ENCODE results near the gene FNIP2. TPM values are rescaled to one million over a fixed set of nuclear protein-coding genes. Genes with fewer than 3 reads are reported as not detected.
A peak's percentile ranks its signal among the peaks of the same experiment; 100 is the strongest.
"Not testable (repeated sequence)": the region's sequence is repeated elsewhere in the genome, so short reads cannot be mapped to it uniquely, and the experiment has no call there.

FNIP2 gene
- total RNA-seq, 1 experiment from 2014 or later: 15.8 TPM

GRCh38 chr4:158875455-158875854 is 106.6 kb downstream of the FNIP2 start:
- no peaks in the 10 kb centered on the region for H3K36me3 ChIP-seq (ENCODE audit: control insufficient read depth, insufficient read depth, low read length)
- Mint-ChIP-seq H3K9me3 (ENCODE audit: unreplicated experiment) (peaks cover 12% of the 10 kb centered on the region), H3K27ac (ENCODE audit: unreplicated experiment) (no peak overlapping the region), H3K4me3 (ENCODE audit: unreplicated experiment) (no peak overlapping the region), H3K27me3 (ENCODE audit: insufficient read depth, unreplicated experiment) (no peaks in the 10 kb centered on the region), H3K4me1 (ENCODE audit: low read depth, unreplicated experiment) (peaks cover 18% of the 10 kb centered on the region), H3K36me3 (ENCODE audit: insufficient read depth, unreplicated experiment) (peaks cover 15% of the 10 kb centered on the region)
- intact Hi-C loops (cut with micrococcal nuclease; ENCODE audit: unreplicated experiment): no loop called here
- H3K4me3 ChIP-seq (ENCODE audit: low read depth, low read length): no peak overlapping the region
- ChIA-PET CTCF (no interaction called here), POLR2A (no interaction called here)
- H3K9me3 ChIP-seq: no peaks in the 10 kb centered on the region
- BruUV-seq (replicated peaks): no TSS peak
- DNase-seq: no peak
- no peaks in the 10 kb centered on the region for H3K27me3 ChIP-seq (replicated peaks; ENCODE audit: control insufficient read depth, insufficient read depth, low read length)
- peaks cover 17% of the 10 kb centered on the region for H3K4me1 ChIP-seq
- no peak for TF ChIP-seq CTCF (IDR thresholded peaks at IDR 0.05; ENCODE audit: insufficient read depth in 1 of 2, low read depth in 1 of 2, low read length in 1 of 2, severe bottlenecking in 1 of 2, unreplicated experiment in 1 of 2)

GRCh38 chr4:158877069-158877468 is 108.2 kb downstream of the FNIP2 start:
- DNase-seq: no peak
- no peaks in the 10 kb centered on the region for H3K27me3 ChIP-seq (replicated peaks; ENCODE audit: control insufficient read depth, insufficient read depth, low read length)
- CTCF ChIA-PET: no interaction called here
- Mint-ChIP-seq H3K36me3 (ENCODE audit: insufficient read depth, unreplicated experiment) (peaks cover 10% of the 10 kb centered on the region), H3K4me1 (ENCODE audit: low read depth, unreplicated experiment) (peaks cover 18% of the 10 kb centered on the region), H3K27ac (ENCODE audit: unreplicated experiment) (no peak overlapping the region), H3K9me3 (ENCODE audit: unreplicated experiment) (peaks cover 12% of the 10 kb centered on the region), H3K4me3 (ENCODE audit: unreplicated experiment) (no peak overlapping the region), H3K27me3 (ENCODE audit: insufficient read depth, unreplicated experiment) (no peaks in the 10 kb centered on the region)
- H3K9me3 ChIP-seq: no peaks in the 10 kb centered on the region
- no peak overlapping the region for H3K4me3 ChIP-seq (ENCODE audit: low read depth, low read length)
- no peak for TF ChIP-seq CTCF (IDR thresholded peaks at IDR 0.05; ENCODE audit: insufficient read depth in 1 of 2, low read depth in 1 of 2, low read length in 1 of 2, severe bottlenecking in 1 of 2, unreplicated experiment in 1 of 2)
- intact Hi-C loops (cut with micrococcal nuclease; ENCODE audit: unreplicated experiment): no loop called here
- BruUV-seq (replicated peaks): no TSS peak
- H3K36me3 ChIP-seq (ENCODE audit: control insufficient read depth, insufficient read depth, low read length): no peaks in the 10 kb centered on the region
- peaks cover 17% of the 10 kb centered on the region for H3K4me1 ChIP-seq
- POLR2A ChIA-PET: interaction anchor here (0.6 kb wide), 1 partner anchor 284 kb away, joined by 3 read pairs; no protein-coding TSS in a partner anchor

GRCh38 chr4:158882142-158882541 is 113.3 kb downstream of the FNIP2 start:
- H3K27me3 Mint-ChIP-seq (ENCODE audit: insufficient read depth, unreplicated experiment); H3K9me3 ChIP-seq; H3K27ac Mint-ChIP-seq (ENCODE audit: unreplicated experiment); DNase-seq; BruUV-seq (replicated peaks); intact Hi-C loops (cut with micrococcal nuclease; ENCODE audit: unreplicated experiment); CTCF ChIA-PET; H3K4me3 Mint-ChIP-seq (ENCODE audit: unreplicated experiment); H3K36me3 ChIP-seq (ENCODE audit: control insufficient read depth, insufficient read depth, low read length); POLR2A ChIA-PET; H3K4me3 ChIP-seq (ENCODE audit: low read depth, low read length); H3K27me3 ChIP-seq (replicated peaks; ENCODE audit: control insufficient read depth, insufficient read depth, low read length); H3K4me1 Mint-ChIP-seq (ENCODE audit: low read depth, unreplicated experiment): not testable (repeated sequence)
- peaks cover 16% of the 10 kb centered on the region for H3K4me1 ChIP-seq
- Mint-ChIP-seq H3K36me3 (ENCODE audit: insufficient read depth, unreplicated experiment) (peaks cover 18% of the 10 kb centered on the region), H3K9me3 (ENCODE audit: unreplicated experiment) (peaks cover 22% of the 10 kb centered on the region)

- DNase-seq: no peak
- Mint-ChIP-seq H3K9me3 (ENCODE audit: unreplicated experiment) (peaks cover 11% of the 10 kb centered on the region), H3K27me3 (ENCODE audit: insufficient read depth, unreplicated experiment) (no peaks in the 10 kb centered on the region), H3K27ac (ENCODE audit: unreplicated experiment) (peak overlapping the region; percentile 11), H3K36me3 (ENCODE audit: insufficient read depth, unreplicated experiment) (peaks cover 18% of the 10 kb centered on the region), H3K4me3 (ENCODE audit: unreplicated experiment) (no peak overlapping the region), H3K4me1 (ENCODE audit: low read depth, unreplicated experiment) (peaks cover 13% of the 10 kb centered on the region)
- BruUV-seq (replicated peaks): no TSS peak
- ChIA-PET CTCF (no interaction called here), POLR2A (no interaction called here)
- intact Hi-C loops (cut with micrococcal nuclease; ENCODE audit: unreplicated experiment): no loop called here
- Histone ChIP-seq H3K4me3 (ENCODE audit: low read depth, low read length) (no peak overlapping the region), H3K27me3 (replicated peaks; ENCODE audit: control insufficient read depth, insufficient read depth, low read length) (no peaks in the 10 kb centered on the region), H3K9me3 (no peaks in the 10 kb centered on the region), H3K36me3 (ENCODE audit: control insufficient read depth, insufficient read depth, low read length) (no peaks in the 10 kb centered on the region), H3K4me1 (peaks cover 26% of the 10 kb centered on the region)
- no peak for TF ChIP-seq CTCF (IDR thresholded peaks at IDR 0.05; ENCODE audit: insufficient read depth in 1 of 2, low read depth in 1 of 2, low read length in 1 of 2, severe bottlenecking in 1 of 2, unreplicated experiment in 1 of 2)
These were observed 115.5 kb downstream of the FNIP2 start for GRCh38 chr4:158884280-158884679.

Measured in Caco-2 (cell line).